GM18508 (cell line): ENCODE results near the gene ZBTB24.
"Not testable (repeated sequence)": the region's sequence is repeated elsewhere in the genome, so short reads cannot be mapped to it uniquely, and the experiment has no call there.

Experiments
- ATAC-seq: cut with Tn5 transposase; IDR thresholded peaks from one replicate; pipeline ENCODE4 v1.9.1; 2021; ENCODE audit warnings: moderate number of reproducible peaks; ENCODE audit not compliant: insufficient read depth, unreplicated experiment

The ZBTB24 gene

GRCh38 chr6:109473120-109473519, 9.9 kb downstream of the ZBTB24 start:
- no peak for ATAC-seq

DNA sequence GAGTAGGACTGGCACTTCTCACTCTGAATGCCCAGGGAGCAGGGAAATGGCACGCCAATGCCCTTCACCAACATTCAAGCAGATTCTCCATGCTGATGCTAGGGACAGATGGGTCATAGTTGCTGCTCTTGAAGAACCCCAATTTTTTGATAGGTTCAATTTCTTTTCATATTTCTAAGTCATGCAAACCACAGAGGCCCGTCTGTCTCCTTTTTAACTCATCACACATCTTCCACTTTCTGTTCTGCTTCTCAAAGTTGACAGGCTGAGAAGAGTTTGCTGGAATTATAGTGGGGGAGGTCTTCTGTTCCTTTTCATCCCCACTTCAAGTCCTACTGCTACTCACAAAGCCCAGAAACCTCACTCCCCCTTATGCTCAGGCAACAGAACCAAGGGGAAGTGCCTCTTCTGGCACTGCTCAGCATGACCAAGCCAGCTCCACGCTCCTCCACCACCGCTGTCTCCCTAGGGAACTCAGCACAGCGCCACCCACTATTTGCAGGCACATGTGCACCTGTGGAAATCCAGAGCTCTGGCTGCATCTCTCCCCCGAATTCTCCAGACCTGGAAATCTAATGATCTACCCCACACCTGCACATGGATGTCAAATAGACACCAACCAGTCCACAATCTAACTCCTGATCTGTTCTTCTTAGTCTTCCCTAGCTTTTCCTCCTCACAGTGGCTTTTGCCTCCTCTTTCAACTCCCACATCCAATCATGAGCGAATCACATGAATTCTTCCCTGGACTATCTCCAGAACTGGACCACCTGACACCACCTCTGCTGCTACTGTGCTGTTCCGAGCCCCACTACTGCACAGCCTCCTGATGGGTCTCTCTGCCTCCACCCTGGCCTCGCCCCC, 10.7 kb downstream of the ZBTB24 start:
- ATAC-seq: no peak

- no peak for ATAC-seq
Observed at GRCh38 chr6:109471105-109471810, 11.8 kb downstream of the ZBTB24 start.

DNA sequence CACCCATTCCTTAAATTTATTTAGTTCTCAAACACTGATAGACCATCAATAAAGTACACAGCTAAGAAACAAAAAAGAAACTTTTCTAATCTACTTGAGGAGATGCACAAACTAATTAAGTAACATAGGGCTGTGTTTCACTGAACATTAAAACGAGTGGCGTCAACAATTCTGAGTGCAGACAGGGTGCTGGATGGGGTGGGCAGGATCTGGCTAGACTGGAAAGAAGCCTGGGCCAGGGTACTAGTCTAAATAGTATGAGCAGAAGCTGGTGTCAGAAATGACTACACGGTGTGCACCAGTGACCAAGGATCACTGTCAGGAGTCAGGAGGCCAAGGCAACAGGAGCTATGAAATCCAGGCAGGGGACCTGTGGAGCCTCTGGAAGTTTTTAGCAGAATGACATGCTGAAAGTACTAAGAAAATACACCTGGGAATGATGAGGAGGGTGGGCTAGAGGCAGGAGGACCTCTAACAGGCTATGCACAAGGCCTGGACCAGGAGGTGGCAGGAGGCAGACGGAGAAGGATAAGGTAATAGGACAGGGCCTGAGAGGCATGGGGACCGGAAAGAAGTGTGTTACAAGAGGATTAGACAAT, 13.3 kb downstream of the ZBTB24 start:
- no peak for ATAC-seq

DNA sequence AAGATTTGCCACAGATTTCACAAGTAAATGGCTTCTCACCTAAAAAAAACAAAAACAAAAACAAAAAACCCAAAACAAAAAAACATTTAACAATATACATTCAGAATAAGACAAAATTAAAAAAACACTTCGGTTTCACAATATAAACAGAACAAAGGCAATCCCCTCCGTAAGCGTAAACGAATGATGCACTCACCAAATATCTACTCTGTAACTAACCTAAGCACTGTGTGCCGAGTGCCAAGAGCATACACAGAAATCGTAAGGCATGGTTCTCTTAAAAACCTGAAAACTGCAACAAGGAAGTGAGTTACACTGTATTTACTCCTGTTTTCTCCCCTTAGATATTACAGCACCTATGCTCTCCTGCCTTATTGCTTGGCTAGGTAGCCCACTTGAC, 15.3 kb downstream of the ZBTB24 start:
- ATAC-seq: no peak

- ATAC-seq: no peak
Observed at GRCh38 chr6:109466212-109466923, 16.7 kb downstream of the ZBTB24 start.

DNA sequence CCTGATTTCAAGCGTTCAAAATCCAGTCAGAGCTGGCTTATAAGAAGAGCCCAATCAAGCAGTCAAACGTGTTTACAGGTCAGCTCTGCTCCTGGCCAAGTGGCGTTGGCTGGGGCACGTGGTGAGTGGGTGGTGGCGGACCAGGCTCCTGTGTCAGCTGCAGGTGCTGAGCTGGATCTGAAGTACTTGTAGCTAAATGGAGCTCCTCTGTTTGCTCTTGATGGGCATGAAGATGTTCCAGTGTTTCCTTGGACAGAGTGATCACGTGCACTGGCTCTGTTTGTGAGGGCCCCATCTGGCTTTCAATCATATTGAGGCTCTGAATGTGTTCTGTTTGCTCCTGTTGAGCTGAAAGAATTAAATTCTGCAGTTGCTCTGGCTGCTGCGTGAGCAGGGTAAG, 17.2 kb downstream of the ZBTB24 start:
- ATAC-seq: no peak

DNA sequence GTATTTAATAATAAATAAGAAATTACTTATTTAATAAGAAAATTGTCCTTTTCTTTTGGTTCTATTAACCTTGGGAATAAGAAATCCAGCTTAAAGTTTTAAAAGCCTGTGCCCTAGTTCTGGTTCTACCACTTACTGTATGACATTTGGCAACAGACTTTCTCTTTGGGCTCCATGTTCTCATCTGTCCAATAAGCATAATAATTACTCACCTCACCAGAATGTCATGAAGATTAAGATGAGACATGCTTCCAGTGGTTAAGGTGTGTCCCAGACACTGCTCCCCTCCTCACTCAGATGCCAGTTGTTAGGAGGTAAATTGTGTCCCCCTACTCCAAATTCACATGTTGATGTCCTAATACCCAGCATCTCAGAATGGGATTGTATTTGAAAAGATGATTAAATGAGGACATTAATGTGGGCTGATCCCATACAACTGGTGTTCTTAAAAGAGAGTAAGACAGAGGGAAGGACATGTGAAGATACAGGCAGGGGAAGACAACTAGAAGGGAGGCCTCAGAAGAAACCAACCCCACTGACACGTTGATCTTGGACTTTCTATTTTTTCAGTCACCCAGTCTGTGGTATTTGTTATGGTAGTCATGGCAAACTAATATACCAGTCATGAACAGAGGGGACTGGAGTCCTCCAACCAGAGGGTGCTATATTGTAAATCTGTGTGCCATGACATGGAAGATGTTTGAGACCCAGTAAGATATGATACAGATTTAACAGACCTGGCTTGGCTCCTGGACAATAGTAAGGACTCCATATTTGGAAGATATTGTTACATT, 21.1 kb downstream of the ZBTB24 start:
- no peak for ATAC-seq

DNA sequence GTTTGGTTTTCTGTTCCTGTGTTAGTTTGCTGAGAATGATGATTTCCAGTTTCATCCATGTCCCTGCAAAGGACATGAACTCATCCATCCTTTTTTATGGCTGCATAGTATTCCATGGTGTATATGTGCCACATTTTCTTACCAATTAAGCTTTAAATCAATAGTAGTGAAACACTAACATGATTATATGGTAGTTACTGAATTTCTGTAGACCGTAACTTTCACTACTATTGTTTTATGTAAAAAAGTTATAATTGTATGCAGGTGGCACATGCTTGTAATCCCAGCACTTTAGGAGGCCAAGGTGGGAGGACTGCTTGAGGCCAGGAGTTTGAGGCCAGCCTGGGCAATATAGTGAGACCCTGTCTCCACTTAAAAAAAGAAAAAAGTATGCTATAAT, 21.8 kb downstream of the ZBTB24 start:
- not testable (repeated sequence) for ATAC-seq

DNA sequence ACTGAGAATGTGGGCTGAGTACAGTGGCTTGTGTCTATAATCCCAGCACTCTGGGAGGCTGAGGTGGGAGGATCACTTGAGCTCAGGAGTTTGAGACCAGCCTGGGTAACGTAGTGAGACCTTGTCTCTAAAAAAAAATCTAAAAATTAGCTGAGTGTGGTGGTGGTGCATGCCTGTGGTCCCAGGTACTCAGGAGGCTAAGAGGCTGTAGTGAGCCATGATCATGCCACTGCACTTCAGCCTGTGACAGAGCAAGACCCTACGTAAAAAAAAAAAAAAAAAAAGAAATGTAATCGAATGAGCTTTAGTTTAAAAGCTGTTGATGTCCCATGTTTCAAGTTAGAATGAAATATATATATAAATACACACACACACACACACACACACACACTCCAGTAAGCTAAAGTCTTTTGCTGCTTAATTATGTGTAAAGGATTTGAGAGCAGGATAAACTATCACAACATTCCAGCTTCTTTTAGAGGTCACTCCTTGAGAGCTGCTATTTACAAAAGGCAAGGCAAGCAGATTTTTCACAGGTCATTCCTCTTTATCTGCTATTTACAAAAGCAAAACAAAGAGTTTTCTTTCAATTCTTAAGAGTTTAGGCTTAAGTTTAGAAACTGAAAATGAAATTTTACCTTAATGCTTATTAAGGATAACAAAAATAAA, 22.7 kb downstream of the ZBTB24 start:
- no peak for ATAC-seq

DNA sequence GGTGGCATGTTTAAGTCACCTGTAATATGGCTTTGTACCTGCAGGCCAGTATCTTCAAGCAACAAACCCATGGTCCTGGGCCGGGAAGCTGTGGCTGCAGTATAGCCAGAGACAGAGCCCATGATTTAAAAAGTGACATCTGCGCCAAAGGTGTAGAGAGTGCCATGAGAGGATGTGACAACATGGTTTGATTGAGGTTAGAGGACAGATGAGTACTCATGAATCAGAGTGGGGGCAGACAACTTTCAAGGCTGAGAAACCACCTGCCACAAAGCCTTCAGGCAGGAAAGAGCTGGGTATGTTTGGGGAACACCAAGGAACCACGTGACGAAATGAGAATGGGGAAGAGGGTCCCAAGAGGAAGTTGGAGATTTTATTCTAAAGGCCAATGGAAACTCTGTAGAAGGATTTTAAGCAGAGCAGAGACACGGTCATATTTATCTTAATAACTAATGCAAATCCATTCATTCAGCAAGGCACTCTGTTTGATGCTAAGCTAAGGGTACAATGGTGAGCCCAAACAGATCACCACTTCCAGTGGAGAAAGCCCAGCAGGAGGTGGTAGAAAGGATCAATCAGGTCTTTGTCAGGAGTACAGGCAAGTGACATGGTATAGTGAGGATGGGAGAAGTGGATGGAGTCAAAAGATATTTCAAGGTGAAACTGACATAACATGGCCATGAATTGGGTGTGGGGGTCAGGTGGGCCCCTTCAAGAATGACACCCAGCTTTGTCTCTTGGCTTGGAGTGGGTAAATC, 24.1 kb downstream of the ZBTB24 start:
- no peak for ATAC-seq

DNA sequence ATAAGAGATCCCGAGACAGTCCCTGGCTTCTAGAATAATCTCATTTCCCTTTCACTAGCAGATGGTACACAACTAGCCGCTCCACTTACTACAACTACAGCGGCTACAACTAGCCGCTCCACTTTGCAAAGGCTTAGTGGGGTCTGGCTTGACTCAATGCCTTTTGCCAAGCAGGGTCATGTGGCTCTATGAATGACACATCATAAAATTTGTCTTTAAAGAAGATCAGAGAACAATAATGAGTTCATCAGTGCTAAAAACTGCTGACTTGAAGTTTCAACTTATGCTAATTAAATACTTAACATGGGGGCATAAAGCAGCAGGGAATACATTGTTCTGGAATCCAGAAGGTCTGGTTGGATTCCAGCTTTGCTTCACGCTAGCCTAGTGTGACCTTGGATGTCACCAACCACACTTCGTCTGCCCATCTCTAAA, 25.4 kb downstream of the ZBTB24 start:
- no peak for ATAC-seq

- no peak for ATAC-seq
Observed at GRCh38 chr6:109456710-109457561, 26.1 kb downstream of the ZBTB24 start.

DNA sequence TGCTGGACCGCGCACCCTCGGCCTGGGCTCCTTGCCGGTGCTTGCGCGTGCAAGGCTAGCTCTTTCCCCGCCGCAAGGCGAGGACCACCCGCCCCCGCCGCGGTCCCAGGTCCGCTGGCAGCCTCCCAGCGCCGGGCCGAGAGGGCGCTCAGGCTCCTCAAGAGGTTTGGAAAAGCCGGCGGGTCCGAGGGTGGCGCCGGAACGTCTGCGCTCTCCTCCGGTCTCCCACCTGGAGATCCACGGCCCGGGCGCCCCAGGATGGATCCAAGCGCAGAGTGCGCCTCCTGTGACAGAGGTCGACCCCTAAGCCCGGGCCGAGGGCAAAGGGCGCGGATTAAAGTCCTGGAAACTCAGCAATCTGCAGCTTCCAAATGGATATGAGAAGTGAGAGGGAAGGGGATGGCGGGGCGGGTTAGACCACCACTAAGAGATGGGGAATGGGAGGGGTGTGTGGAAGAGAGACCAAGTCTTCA, 26.9 kb downstream of the ZBTB24 start:
- no peak for ATAC-seq

DNA sequence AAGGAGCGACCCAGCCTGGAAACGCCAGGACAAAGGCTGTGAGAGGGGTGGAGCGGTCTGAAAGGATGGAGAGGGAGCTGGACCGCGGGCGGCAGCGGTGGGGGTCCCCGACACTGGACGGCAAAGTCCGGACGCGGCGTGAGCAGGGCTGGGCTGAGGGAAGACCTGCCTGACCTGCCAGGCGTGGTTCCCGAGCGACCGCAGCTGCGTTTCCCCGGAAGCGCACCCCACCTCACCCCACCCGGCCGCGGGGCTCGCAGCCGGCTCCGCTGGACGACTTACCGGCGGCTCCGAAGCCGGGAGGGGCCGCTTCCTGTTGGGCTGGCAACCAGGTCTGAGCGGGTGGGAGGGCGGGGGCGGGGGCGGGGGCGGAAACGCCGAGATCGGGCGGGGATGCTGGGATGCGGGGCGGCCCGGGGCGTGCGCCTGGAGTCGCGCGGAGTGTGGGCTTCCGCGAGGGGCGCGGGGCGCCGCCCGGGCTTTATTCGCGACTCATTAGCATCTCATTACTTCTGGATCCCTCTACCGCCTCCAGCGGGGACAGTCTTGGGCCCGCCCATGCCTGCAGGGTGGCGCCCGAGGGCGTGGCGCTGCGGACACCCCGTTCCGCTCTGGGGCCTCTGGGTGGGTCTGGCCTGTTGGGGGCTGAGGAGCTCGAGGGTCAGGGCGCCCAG, 27.4 kb downstream of the ZBTB24 start, which contains the start of gene MICAL1:
Gene MICAL1, minus strand, starts transcription at position 336 of the 674 bp plus-strand sequence. CDS start 1,576 bp downstream, outside the sequence.
- peak; percentile 29 for ATAC-seq

DNA sequence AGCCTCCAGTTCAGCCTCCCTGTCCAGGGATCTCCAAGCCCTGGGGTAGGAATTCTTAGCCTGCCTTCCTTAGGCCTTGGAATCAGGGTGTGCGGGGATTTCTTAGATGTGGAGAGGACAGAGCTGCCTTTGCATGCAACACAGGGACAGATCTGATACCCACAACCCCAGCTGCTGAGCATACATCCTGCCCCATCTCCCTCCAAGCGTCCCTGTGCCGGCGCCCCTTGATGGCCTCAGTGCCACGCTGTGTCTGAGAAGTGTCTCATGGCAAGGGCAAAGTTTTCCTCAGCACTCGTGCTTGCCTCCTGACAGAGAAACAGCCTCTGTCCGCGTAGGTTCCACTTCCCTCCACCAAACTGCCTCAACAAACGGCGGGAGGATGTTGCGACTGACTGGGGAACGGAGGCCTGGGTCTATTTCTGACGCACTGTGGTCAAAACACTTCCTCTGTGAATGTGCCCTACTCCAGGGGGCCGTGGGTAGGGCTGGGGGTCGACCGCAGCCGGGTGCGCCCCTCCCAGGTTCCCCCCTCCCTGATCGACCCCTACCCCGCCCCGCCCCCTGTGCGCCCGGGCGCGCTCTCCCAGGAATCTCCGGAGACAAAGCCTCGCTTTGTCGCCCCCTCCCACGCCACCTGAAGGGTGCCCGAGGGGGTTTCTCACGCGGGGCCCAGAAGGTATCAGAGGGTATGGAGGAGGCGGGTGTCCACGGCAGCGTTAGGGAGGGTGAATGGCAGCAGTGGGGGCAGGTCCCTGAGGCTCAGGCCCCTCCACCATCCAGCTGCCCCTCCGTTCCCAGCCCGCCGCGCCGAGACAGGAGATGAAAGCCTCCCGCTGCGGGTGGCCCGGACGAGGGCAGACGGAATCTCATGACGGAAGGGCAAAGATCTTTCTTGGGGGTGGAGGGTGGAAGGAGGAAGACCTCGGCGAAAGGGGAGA, 28.3 kb downstream of the ZBTB24 start:
- peak; percentile 23 for ATAC-seq
